ENCODE results near the gene TST. TPM values are rescaled to one million over a fixed set of nuclear protein-coding genes. Genes with fewer than 3 reads are reported as not detected.

Gene TST
- total RNA-seq: not detected
- polyA plus RNA-seq: 1 to 10 TPM in 1 of 3 donors, not detected in 2; 1.5 TPM
- 0 to 0.34 (median 0.03) reads per million in 6 experiments for total RNA-seq

DNA sequence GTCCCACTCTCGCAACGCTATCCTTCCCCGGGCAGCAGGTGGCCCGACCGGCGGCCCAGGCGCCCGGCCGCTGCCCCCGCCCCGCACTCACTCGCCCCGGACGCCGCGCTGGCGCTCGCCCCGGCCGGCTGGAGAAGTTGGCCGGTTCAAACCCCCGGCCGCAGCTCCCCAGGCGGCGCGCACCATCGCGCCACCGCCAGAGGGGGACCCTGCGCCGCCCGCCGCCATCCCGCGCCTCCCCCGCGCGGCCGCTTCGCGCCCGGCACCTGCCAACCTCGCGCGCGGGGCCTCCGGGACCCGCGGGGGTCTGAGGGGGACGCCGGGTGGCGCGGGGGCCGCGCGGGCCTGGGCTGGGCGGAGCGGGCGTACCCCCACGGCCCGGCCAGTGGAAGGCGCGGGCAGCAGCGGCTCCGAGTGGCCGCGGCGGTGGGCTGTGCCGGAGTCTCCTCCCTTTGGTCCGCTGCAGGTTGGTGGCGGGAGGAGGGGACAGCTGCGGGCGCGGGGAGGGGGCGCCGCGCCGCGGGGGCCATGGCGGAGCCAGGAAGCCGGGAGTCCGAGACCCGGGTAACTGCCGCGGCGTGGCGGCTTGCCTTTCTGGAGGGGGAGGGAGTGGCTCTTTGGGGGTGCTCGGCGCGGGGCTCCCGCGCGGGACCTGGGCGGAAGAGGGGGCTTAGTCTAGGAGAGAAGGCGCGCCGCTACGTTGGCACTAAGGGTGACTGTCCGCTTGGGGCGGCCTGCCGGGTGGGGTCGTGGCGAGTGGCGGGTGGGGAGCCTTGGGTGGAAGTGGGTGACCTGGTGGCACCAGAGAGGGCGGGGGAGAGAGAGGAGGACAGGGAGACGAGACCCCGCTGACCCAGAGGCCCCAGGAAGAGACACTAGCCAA lies at the start of gene TST, which contains the start of gene MPST:
TSS of gene TST (minus strand) at position 139 of the 883 bp plus-strand sequence. CDS start 715 bp downstream, outside the sequence.
TSS of gene MPST (plus strand) at position 434 of the 883 bp plus-strand sequence. CDS start at position 529, 95 bp downstream.
- DNase-seq (peak in 6 of 10 donors; percentile 19 to 62 (median 22)), ATAC-seq (peak; percentile 78 to 80)
- POLR2A ChIA-PET: no interaction called here
- peaks cover 0 to 30% (median 12%) of the 10 kb centered on the region in 5 donors for H3K27me3 Mint-ChIP-seq
- H3K4me1 Mint-ChIP-seq: peaks cover 0 to 21% (median 7%) of the 10 kb centered on the region in 4 donors
- H3K9me3 Mint-ChIP-seq: no peaks in the 10 kb centered on the region
- peak within 1 kb of the TSS; percentile 72 to 87 (median 82) for H3K4me3 Mint-ChIP-seq
- H3K27ac Mint-ChIP-seq: peak within 1 kb of the TSS in 4 of 10 donors; percentile 31 to 61 (median 38)
- H3K36me3 Mint-ChIP-seq: no peaks in the 10 kb centered on the region

- H3K36me3 Mint-ChIP-seq: no peaks in the 10 kb centered on the region
- no peak overlapping the region for H3K27ac Mint-ChIP-seq
- H3K4me1 Mint-ChIP-seq: peaks cover 5 to 17% (median 14%) of the 10 kb centered on the region in 4 donors
- no peak for DNase-seq
- peak overlapping the region in 1 of 10 donors; percentile 29 for H3K4me3 Mint-ChIP-seq
- peak; percentile 45 to 50 for ATAC-seq
- POLR2A ChIA-PET: interaction anchor here (1.0 kb wide), 1 partner anchor 93 kb away, joined by 3 read pairs; no protein-coding TSS in a partner anchor
- H3K27me3 Mint-ChIP-seq: peaks cover 2 to 19% (median 10%) of the 10 kb centered on the region in 5 donors
- H3K9me3 Mint-ChIP-seq: no peaks in the 10 kb centered on the region
These were observed 49.6 kb upstream of the TST start for GRCh38 chr22:37068859-37069258.

DNA sequence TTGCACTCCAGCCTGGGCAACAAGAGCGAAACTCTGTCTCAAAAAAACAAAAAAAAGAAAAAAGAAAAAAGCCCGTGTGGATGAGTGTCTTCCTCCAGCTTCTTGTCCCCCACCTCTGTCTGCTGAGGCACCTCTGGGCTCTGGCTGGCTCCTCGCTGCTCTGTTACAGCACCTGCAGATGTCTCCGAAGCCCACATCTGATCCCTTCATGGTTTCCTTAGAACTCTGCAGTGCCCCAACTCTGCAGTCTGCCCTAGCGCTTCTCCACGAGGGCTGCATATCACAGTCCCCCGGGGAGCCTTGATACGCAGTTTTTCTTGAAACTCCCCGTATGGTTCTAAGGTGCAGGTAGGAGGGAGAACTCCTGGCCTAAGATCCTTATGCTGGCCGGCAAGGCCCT lies 48.2 kb upstream of the TST start:
- no peaks in the 10 kb centered on the region for H3K36me3 Mint-ChIP-seq

GRCh38 chr22:37065961-37066360 lies 46.7 kb upstream of the TST start:
- Mint-ChIP-seq H3K27ac (no peak overlapping the region), H3K36me3 (no peaks in the 10 kb centered on the region), H3K4me3 (no peak overlapping the region), H3K9me3 (no peaks in the 10 kb centered on the region), H3K27me3 (peaks cover 2 to 19% (median 10%) of the 10 kb centered on the region in 5 donors), H3K4me1 (peaks cover 8 to 31% (median 23%) of the 10 kb centered on the region in 4 donors)
- DNase-seq: no peak
- no peak for ATAC-seq
- POLR2A ChIA-PET: no interaction called here

More for the DNA sequence above, 48.2 kb upstream of the TST start:
- ATAC-seq: no peak
- Mint-ChIP-seq H3K4me1 (peaks cover 8 to 30% (median 23%) of the 10 kb centered on the region in 4 donors), H3K27ac (peak overlapping the region in 1 of 10 donors; percentile 18), H3K9me3 (no peaks in the 10 kb centered on the region), H3K4me3 (no peak overlapping the region), H3K27me3 (peaks cover 2 to 19% (median 10%) of the 10 kb centered on the region in 5 donors)
- DNase-seq: no peak
- POLR2A ChIA-PET: no interaction called here

DNA sequence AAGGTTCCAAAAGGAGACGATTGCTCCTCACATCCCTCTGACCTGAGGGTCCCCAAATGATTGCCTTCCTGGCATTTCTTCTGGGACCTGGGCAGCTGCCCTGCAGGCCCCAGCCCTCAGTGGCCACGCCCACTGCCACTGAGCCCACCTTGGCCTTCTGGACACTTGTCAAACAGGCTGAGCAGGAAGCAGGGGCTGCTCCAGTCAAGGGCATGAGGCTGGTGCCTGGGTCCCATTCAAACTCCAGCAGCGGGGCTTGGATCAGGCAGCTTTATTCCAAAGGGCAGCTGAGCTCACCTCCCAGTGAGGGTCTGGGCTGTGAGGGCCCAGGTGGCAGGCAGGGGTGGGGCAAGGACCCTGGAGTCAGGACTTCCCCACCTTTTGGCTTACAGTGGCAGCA lies 45.9 kb upstream of the TST start:
- ATAC-seq (no peak), DNase-seq (no peak)
- H3K4me1 Mint-ChIP-seq: peaks cover 8 to 36% (median 23%) of the 10 kb centered on the region in 4 donors
- peaks cover 2 to 19% (median 10%) of the 10 kb centered on the region in 5 donors for H3K27me3 Mint-ChIP-seq
- no peak overlapping the region for H3K27ac Mint-ChIP-seq
- POLR2A ChIA-PET: no interaction called here
- H3K9me3 Mint-ChIP-seq: no peaks in the 10 kb centered on the region
- H3K36me3 Mint-ChIP-seq: peaks cover 0 to 3% (median 0%) of the 10 kb centered on the region in 3 donors
- H3K4me3 Mint-ChIP-seq: no peak overlapping the region

GRCh38 chr22:37064553-37064952 lies 45.3 kb upstream of the TST start:
- peaks cover 0 to 3% (median 0%) of the 10 kb centered on the region in 3 donors for H3K36me3 Mint-ChIP-seq
- peak overlapping the region in 2 of 10 donors; percentile 71 to 86 for H3K27ac Mint-ChIP-seq
- peaks cover 8 to 36% (median 21%) of the 10 kb centered on the region in 4 donors for H3K4me1 Mint-ChIP-seq
- no peaks in the 10 kb centered on the region for H3K9me3 Mint-ChIP-seq
- peaks cover 0 to 12% (median 8%) of the 10 kb centered on the region in 5 donors for H3K27me3 Mint-ChIP-seq
- ATAC-seq: no peak
- H3K4me3 Mint-ChIP-seq: peak overlapping the region in 1 of 10 donors; percentile 54
- POLR2A ChIA-PET: no interaction called here
- DNase-seq: no peak

DNA sequence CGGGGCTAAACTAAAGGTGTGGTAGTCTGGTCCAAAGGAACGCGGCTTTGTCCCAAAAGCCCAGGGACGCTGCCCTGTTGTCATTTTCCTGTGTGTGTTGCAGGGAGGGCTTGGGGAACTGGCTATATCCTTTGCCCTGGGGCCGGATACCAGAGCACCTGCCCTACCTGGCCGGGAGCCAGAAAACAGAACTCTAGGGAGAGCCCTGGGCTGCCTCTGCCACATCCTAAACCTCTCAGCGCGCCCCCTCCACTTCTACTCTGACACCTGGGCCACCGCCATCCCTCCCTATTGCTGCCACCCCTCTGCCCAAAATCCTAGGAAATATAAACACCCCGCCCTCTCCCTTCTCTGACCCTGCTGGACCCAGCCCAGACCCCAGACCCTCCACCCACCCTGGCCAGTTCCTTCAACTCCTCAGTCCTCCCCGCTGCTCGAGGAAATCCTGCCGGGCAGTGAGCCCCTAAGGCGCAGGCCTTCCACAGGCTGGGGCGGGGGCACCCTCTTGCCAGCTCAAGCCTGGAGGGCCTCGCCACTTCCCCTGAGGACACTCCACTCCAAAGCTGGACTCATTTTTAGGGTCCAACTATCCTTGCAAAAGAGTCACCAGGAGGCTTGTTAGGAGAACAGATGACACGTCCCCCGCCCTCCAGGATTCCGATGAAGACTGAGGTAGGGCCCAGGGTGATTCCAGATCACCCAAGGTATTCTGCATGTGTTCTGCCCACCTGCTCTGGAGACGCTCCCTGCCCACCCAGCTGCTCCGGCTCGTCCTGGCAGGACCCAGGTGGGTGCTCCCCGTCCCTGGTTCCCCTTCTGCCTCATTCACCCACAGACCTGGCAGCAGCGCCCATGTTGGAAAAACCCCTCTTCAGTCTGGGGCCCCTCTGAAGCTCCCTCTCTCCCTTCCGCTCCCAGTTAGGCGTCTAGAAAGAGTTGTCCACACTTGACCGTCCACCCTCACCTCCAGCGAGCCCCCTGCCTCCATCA lies 44.5 kb upstream of the TST start:
- DNase-seq: peak in 7 of 10 donors; percentile 14 to 75 (median 44)
- Mint-ChIP-seq H3K27ac (peak overlapping the region in 6 of 10 donors; percentile 41 to 87 (median 61)), H3K9me3 (no peaks in the 10 kb centered on the region), H3K27me3 (peaks cover 0 to 10% (median 8%) of the 10 kb centered on the region in 5 donors), H3K36me3 (peaks cover 0 to 6% (median 0%) of the 10 kb centered on the region in 3 donors), H3K4me1 (peaks cover 6 to 36% (median 19%) of the 10 kb centered on the region in 4 donors), H3K4me3 (peak overlapping the region in 1 of 10 donors; percentile 20)
- POLR2A ChIA-PET: no interaction called here
- ATAC-seq: peak; percentile 69 to 77

GRCh38 chr22:37062702-37063381 lies 43.6 kb upstream of the TST start:
- DNase-seq (no peak), ATAC-seq (no peak)
- peak overlapping the region in 2 of 10 donors; percentile 63 to 87 for H3K27ac Mint-ChIP-seq
- H3K4me3 Mint-ChIP-seq: peak overlapping the region in 1 of 10 donors; percentile 20
- POLR2A ChIA-PET: no interaction called here
- no peaks in the 10 kb centered on the region for H3K9me3 Mint-ChIP-seq
- H3K36me3 Mint-ChIP-seq: peaks cover 0 to 7% (median 0%) of the 10 kb centered on the region in 3 donors
- peaks cover 0 to 4% (median 3%) of the 10 kb centered on the region in 5 donors for H3K27me3 Mint-ChIP-seq
- H3K4me1 Mint-ChIP-seq: peaks cover 6 to 32% (median 15%) of the 10 kb centered on the region in 4 donors

DNA sequence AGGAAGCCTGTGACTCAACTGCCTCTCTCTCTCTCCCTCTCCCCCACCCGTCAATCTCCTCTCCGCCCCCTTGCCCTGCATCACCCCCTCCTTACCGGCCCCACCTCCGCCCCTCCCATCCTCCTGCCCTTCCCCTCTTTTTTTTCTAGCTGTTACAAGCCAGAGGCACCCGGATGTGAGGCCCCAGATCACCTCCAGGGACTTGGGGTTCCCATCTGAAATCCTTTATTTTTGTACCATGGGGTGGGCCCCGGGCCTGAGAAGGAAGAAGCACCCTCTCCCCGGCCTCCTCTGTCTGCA lies 43.1 kb upstream of the TST start:
- POLR2A ChIA-PET: no interaction called here
- peaks cover 6 to 27% (median 12%) of the 10 kb centered on the region in 4 donors for H3K4me1 Mint-ChIP-seq
- H3K27me3 Mint-ChIP-seq: no peaks in the 10 kb centered on the region
- peaks cover 0 to 11% (median 0%) of the 10 kb centered on the region in 3 donors for H3K36me3 Mint-ChIP-seq
- H3K9me3 Mint-ChIP-seq: no peaks in the 10 kb centered on the region
- H3K27ac Mint-ChIP-seq: no peak overlapping the region
- no peak for ATAC-seq
- no peak overlapping the region for H3K4me3 Mint-ChIP-seq
- no peak for DNase-seq

DNA sequence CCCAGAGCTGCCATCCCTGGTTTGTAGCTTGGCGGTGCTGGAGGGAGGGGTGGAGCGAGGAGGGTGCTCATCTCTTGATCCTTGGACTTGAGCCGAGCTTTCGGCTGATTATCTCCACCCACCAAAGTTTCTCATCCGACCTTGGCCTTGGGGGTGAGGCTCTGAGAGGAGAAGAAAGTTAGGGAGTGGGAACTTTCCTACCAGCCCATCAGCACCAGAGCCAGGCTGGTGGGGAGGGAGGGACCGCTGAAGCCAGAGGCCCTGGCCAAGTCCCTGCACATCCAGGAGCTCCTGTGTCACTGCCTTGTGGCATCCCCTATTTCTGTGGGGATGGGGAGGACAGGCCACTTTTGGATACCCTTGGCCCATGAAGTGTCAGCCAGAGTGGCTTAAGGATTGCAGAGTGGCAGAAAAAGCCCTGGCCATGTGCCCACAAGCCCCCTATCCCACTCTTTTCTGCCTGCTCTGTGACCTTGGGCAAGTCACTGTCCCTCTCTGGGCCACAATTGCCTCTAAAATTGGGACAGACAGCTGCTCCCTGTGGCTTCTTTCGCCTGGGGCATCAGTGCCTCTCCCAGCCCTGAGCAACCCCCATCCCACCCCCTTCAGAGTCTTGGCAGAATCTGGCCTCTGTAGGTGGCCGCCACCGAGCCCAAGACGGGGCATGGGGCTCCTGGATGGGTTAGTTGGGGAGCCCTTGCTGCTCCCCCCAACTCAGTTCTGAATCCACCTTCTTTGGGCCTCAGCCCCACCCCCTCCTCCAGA lies 42.5 kb upstream of the TST start:
- ATAC-seq (no peak), DNase-seq (no peak)
- H3K36me3 Mint-ChIP-seq: peaks cover 0 to 11% (median 0%) of the 10 kb centered on the region in 3 donors
- H3K4me3 Mint-ChIP-seq: no peak overlapping the region
- no peaks in the 10 kb centered on the region for H3K9me3 Mint-ChIP-seq
- H3K4me1 Mint-ChIP-seq: peaks cover 6 to 27% (median 13%) of the 10 kb centered on the region in 4 donors
- peak overlapping the region in 1 of 10 donors; percentile 75 for H3K27ac Mint-ChIP-seq
- POLR2A ChIA-PET: no interaction called here
- no peaks in the 10 kb centered on the region for H3K27me3 Mint-ChIP-seq

Data from naive thymus-derived CD8-positive, alpha-beta T cell (primary cell).